Urothelium cell line (cell line): ENCODE results near the gene LGALS3BP.

Source experiments
- DNase-seq: peaks from one replicate; pipeline ENCODE4 v3.0.0; 2011; ENCODE audit warnings: low spot score, mixed read lengths
- FAIRE-seq: peaks from 2 replicates; lab custom pipeline; 2011; peaks lifted over from hg19 to GRCh38; lab: Jason Lieb, UNC

Gene LGALS3BP

GRCh38 chr17:78986048-78986648 is 6.4 kb upstream of the LGALS3BP start:
- DNase-seq (no peak), FAIRE-seq (no peak)

- DNase-seq (no peak), FAIRE-seq (no peak)
These were observed 5.7 kb upstream of the LGALS3BP start for GRCh38 chr17:78985395-78985794.

- no peak for DNase-seq
- FAIRE-seq: no peak
These were observed 1.5 kb upstream of the LGALS3BP start for GRCh38 chr17:78981010-78981888.

- FAIRE-seq (no peak), DNase-seq (no peak)
These were observed 875 bp upstream of the LGALS3BP start for GRCh38 chr17:78980624-78980972.

GRCh38 chr17:78977997-78978973 is 1.4 kb downstream of the LGALS3BP start:
- DNase-seq (no peak), FAIRE-seq (peak; percentile 17)

- no peak for DNase-seq
- no peak for FAIRE-seq
These were observed 2.1 kb downstream of the LGALS3BP start for GRCh38 chr17:78977681-78977943.

DNA sequence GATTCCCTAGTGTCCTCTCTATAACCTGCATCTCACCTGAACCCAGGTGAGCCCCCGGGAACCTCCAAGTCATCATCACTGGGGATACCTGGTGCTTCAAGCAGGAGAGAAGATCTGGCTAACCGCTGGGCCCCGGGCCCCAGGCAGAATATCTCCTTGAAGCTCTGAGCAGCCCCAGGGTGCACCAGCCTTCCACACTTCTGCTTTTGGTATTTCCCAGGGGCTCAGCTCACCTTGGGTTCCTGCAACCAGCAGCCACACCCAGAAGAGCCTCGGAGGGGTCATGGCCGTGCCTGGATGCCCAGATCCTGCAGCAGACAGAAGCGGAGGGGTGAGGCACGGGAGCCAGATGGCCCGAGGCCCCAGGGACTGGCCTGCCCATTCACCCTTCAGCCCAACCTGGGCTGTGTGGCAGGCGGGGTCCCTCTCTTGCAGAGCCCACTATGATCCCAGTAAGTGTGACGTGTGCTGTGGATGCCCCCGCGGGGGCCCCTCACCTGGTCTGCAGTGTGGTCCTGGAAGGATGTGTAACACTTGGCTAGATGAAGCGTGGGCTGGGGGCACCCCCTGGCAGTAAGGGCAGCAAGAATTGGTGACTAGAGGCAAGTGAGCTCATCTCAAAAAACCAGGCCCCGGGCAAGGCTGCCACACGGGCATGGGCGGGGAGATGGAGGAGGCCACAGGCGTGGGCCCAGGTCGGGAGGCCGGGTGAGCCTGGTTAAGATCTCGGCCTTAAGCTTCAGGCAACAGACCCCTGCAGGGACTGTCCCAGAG is 2.6 kb downstream of the LGALS3BP start:
- FAIRE-seq: no peak
- DNase-seq: no peak

DNA sequence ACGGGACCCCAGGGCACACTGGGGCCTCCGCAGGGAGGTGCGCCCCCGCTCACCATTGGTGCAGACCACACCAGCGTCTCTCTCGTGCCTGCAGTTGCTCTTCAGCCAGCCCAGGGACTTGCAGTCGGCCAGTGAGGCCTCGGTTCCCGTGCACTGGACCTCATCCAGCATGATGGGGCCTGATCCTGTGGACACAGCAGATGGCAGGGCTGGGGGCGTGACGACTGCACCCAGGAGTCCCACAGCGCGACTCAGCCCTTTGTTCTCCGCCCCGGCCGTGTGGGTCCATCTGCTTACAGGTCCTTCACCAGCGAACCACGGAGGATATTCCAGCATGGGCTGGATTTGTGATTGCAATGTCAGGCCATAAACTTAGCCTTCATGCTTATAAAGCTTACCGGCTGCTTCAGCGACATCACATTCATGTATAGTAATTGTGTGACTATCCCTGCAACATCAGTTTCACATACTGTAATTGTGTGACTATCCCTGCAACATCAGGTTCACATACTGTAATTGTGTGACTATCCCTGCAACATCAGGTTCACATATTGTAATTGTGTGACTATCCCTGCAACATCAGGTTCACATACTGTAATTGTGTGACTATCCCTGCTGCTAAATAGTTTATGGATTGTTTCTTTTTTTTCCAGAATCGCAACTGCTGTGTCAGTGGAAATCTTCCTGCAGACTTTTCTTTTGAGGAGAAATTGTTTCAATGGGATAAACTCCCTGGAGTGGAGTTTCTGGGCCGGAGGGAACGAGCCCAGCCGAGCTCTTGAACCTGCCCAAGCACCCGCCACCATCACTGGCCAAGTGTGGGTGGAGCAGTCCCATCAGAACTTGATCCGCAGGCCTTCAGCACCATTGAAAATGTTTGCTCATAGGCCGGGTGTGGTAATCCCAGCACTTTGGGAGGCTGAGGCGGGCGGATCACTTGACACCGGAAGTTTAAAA is 4.8 kb downstream of the LGALS3BP start:
- peak; percentile 76 for FAIRE-seq
- DNase-seq: no peak

- FAIRE-seq (no peak), DNase-seq (no peak)
These were observed 5.8 kb downstream of the LGALS3BP start for GRCh38 chr17:78973792-78974520.

DNA sequence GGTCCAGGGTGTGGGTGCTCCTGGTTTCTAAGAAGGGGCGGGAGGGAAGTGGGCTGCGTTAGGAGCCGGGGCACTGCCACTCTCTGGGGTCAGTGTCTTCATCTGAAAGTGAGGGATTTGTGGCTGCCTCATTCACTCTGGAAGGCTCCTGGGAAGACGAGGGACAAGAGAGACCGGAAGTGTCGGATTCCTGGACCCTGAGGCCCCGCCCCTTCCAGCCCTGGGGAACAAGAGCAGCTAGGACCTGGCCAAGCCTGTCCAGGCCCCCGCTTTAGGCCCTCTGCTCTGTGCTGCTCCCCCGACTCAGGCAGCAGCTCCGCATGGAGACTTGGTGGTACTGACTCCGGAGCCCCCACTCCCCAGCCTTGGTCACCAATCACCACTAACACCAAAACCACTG is 6.5 kb downstream of the LGALS3BP start:
- DNase-seq (no peak), FAIRE-seq (no peak)

GRCh38 chr17:78972507-78973105 is 7.1 kb downstream of the LGALS3BP start:
- DNase-seq (no peak), FAIRE-seq (no peak)

DNA sequence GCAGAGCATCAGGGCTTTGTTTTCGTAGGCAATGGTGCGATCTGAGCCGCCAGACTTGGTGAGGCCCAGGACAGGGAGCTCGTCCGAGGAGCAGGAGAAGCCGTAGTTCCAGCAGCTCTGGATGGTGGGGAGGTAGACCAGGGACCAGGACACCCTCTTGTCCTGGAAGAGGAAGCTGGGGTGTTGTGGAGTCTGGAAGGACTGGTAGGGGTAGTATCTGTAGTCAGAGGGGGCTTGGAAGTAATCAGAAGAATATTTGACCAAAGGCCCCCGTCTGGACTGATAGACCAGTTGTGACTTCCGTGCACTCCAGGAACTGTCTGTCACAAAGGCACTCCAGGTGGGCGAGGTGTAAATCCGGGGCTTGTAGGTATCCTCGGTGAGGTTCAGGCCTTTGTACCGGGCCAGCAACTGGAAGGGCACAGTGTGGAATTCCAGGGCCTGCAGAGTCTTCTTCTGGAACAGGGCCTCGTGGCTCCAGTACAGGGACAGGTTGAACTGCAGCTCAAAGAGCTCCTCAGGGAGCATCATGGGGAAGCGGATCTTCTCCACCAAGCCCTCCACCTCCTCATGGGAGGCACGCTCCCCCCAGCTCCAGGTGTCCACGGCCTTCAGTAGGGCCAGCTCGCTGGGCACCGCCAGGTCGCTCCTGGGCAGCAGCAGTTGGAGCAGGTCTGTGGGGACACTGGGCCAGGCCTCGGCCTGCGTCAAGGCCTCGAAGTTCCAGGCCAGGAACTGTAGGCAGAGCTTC is 7.8 kb downstream of the LGALS3BP start:
- no peak for DNase-seq
- FAIRE-seq: no peak

GRCh38 chr17:78970834-78971755 is 8.6 kb downstream of the LGALS3BP start:
- peak; percentile 85 for DNase-seq
- FAIRE-seq: no peak

DNA sequence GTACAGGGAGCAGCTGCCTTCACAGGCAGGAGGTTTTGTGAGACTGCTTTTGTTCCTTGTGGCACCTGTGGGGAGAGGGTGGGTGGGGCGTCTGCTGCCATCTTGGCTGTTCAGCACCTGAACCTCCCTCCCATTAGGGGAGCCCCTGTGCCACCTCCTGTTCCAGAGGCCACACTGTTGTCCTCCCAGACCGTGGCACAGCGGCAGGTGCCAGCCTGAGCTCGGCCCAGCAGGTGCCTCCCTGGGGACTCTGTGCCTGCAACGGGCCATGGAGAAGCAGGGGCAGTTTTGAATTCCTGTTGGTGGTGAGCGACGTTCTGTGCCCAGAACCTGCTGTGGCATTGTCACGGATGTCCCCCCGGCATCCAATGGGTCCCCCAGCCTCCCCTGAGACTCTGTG is 9.9 kb downstream of the LGALS3BP start:
- FAIRE-seq: no peak
- DNase-seq: no peak

DNA sequence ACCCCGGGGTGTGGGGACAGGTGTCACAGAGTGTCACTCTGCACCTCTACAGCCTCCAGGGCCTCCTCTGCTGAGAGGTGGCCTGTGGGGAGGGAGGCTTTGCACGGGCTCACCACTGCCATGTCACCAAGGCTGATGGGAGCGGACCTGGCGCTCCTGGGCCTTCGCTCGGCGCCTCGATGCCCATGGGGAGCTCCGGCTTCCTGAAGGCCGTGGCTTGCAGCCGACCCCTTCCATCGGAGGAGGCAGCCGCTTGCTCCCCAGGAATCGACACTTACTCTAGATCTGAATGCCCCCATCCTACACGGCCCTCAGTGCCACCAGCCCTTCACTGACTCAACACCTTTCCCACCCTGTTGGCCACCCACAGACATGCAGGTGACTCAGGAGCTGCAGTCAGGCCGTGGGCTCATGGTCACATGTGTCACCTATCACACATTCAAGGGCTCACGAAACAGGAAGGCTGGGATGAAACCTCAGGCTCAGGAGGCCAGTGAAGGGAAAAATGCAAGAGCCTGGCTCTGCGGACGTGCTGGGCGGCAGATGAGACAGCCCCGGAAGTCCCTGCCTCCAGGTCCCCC is 11.9 kb downstream of the LGALS3BP start:
- DNase-seq (no peak), FAIRE-seq (no peak)

DNA sequence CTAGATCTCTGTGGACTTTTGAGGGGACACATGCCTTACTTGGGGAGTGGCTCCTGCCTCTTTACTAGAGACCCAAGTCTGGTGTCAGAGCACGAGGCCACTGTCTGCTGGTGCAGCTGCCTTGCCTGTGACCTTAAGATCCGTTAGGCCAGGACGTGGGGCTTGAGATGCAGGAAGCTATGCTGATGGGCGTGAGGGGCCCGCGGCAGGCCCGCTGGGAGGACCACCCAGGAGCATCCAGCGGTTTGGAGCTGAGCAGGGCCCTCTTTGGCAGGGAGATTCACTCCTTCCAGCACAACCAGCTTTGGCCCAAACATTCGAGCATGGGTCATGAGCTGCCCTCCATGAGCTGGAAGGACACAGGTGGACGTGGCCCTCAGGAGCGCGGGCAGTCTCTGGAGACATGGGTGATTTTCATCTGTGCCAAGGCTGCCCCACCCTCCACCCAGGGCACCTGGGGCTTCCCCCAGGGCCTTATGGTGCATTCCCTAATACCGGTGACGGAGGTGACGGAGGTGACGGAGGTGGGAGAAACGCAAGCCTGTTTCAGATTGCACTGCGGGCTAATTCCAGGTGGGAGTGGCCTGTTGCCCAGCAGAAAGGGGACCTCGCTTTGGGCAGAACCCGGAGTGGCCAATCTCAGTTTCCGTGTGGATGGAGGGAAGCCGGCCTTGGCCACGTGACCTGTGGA is 12.7 kb downstream of the LGALS3BP start:
- no peak for FAIRE-seq
- no peak for DNase-seq
